Measurements from ENCODE around the gene PGM2. TPM values are rescaled to one million over a fixed set of nuclear protein-coding genes. Genes with fewer than 3 reads are reported as not detected.

PGM2 gene
- total RNA-seq, 1 donor from 2014 or later = 7.1 TPM

- no peaks in the 10 kb centered on the region for H3K9me3 ChIP-seq
- H3K4me1 ChIP-seq = peaks cover 0 to 2% of the 10 kb centered on the region in 2 donors
- H3K27me3 ChIP-seq = no peaks in the 10 kb centered on the region
- H3K36me3 ChIP-seq = no peaks in the 10 kb centered on the region
- intact Hi-C loops (cut with DNase I) = no loop called here
- no peak for TF ChIP-seq CTCF (IDR thresholded peaks at IDR 0.05)
- H3K27ac ChIP-seq = no peak overlapping the region
- DNase-seq (ENCODE audit: low spot score in 2 of 2) = no peak
- no peak overlapping the region for H3K4me3 ChIP-seq
Observed at GRCh38 chr4:37876156-37876555, 49.7 kb downstream of the PGM2 start.

GRCh38 chr4:37879365-37879764 lies 52.9 kb downstream of the PGM2 start:
- no peak overlapping the region for H3K4me3 ChIP-seq
- DNase-seq (ENCODE audit: low spot score in 2 of 2) = no peak
- no peaks in the 10 kb centered on the region for H3K27me3 ChIP-seq
- no peak for TF ChIP-seq CTCF (IDR thresholded peaks at IDR 0.05)
- intact Hi-C loops (cut with DNase I) = no loop called here
- no peak overlapping the region for H3K27ac ChIP-seq
- H3K4me1 ChIP-seq = no peaks in the 10 kb centered on the region
- no peaks in the 10 kb centered on the region for H3K36me3 ChIP-seq
- H3K9me3 ChIP-seq = no peaks in the 10 kb centered on the region

GRCh38 chr4:37881811-37882210 lies 55.3 kb downstream of the PGM2 start:
- Histone ChIP-seq H3K27ac (no peak overlapping the region), H3K9me3 (no peaks in the 10 kb centered on the region), H3K27me3 (no peaks in the 10 kb centered on the region), H3K4me1 (peaks cover 0 to 13% of the 10 kb centered on the region in 2 donors), H3K36me3 (no peaks in the 10 kb centered on the region), H3K4me3 (no peak overlapping the region)
- intact Hi-C loops (cut with DNase I) = loop anchor here (10.0 kb wide), 1 partner anchor 153 kb away; no protein-coding TSS in a partner anchor
- TF ChIP-seq CTCF (IDR thresholded peaks at IDR 0.05) = no peak
- no peak for DNase-seq (ENCODE audit: low spot score in 2 of 2)

- Histone ChIP-seq H3K36me3 (no peaks in the 10 kb centered on the region), H3K27me3 (no peaks in the 10 kb centered on the region), H3K9me3 (no peaks in the 10 kb centered on the region), H3K4me1 (peaks cover 0 to 13% of the 10 kb centered on the region in 2 donors), H3K4me3 (no peak overlapping the region), H3K27ac (no peak overlapping the region)
- intact Hi-C loops (cut with DNase I) = loop anchor here (10.0 kb wide), 1 partner anchor 152 kb away; no protein-coding TSS in a partner anchor
- no peak for TF ChIP-seq CTCF (IDR thresholded peaks at IDR 0.05)
- no peak for DNase-seq (ENCODE audit: low spot score in 2 of 2)
Observed at GRCh38 chr4:37882665-37883296, 56.3 kb downstream of the PGM2 start.

- Histone ChIP-seq H3K4me3 (peak overlapping the region in 1 of 2 donors; percentile 26), H3K36me3 (no peaks in the 10 kb centered on the region), H3K4me1 (peaks cover 0 to 20% of the 10 kb centered on the region in 2 donors), H3K27ac (peak overlapping the region; percentile 64 to 83), H3K9me3 (no peaks in the 10 kb centered on the region), H3K27me3 (no peaks in the 10 kb centered on the region)
- intact Hi-C loops (cut with DNase I) = loop anchor here (10.0 kb wide), 1 partner anchor 150 kb away; no protein-coding TSS in a partner anchor
- TF ChIP-seq CTCF (IDR thresholded peaks at IDR 0.05) = no peak
- DNase-seq (ENCODE audit: low spot score in 2 of 2) = no peak
Observed at GRCh38 chr4:37884855-37885487, 58.5 kb downstream of the PGM2 start.
